RWPE2 (cell line): ENCODE measurements around the gene SINHCAF.
"Not testable (repeated sequence)": the region's sequence is repeated elsewhere in the genome, so short reads cannot be mapped to it uniquely, and the experiment has no call there.

Source experiments
- ATAC-seq: fragments of 200-7000 bp; cut with Tn5 transposase; 3 replicates; pipeline ENCODE4 v1.9.1; 2021; ENCODE audit warnings: low read depth
- DNase-seq: peaks from one replicate; pipeline ENCODE4 v3.0.0-alpha.2; 2020; ENCODE audit warnings: low spot score
- H3K27ac ChIP-seq: fragments of 450-650 bp; 2 replicates; pipeline ENCODE4 v1.5.1; 2017; ENCODE audit warnings: mild to moderate bottlenecking; ENCODE audit not compliant: poor library complexity, severe bottlenecking
- H3K27me3 ChIP-seq: fragments of 250-450 bp; sonication (Bioruptor Pico); 2 replicates; pipeline ENCODE4 v1.5.1; 2021; ENCODE audit warnings: mild to moderate bottlenecking, moderate library complexity; ENCODE audit not compliant: insufficient read depth, poor library complexity, severe bottlenecking
- H3K36me3 ChIP-seq: fragments of 250-450 bp; sonication (Bioruptor Pico); 2 replicates; pipeline ENCODE4 v1.5.1; 2020; ENCODE audit warnings: low read depth, mild to moderate bottlenecking, moderate library complexity
- H3K4me1 ChIP-seq: fragments of 250-450 bp; sonication (Bioruptor Pico); 2 replicates; pipeline ENCODE4 v1.5.1; 2021; ENCODE audit warnings: mild to moderate bottlenecking, moderate library complexity; ENCODE audit not compliant: insufficient read depth, poor library complexity, severe bottlenecking
- H3K4me3 ChIP-seq: fragments of 250-450 bp; sonication (Bioruptor Pico); 2 replicates; pipeline ENCODE4 v1.5.1; 2021; ENCODE audit warnings: mild to moderate bottlenecking, moderate library complexity; ENCODE audit not compliant: severe bottlenecking
- H3K9me3 ChIP-seq: fragments of 250-450 bp; sonication (Bioruptor Pico); 2 replicates; pipeline ENCODE4 v1.5.1; 2021; ENCODE audit warnings: mild to moderate bottlenecking, moderate library complexity; ENCODE audit not compliant: severe bottlenecking
- CTCF ChIP-seq: fragments of 450-650 bp; IDR thresholded peaks from one replicate; pipeline ENCODE4 v1.5.1; 2017; ENCODE audit warnings: mild to moderate bottlenecking, moderate library complexity; ENCODE audit not compliant: poor library complexity, severe bottlenecking

The SINHCAF gene

GRCh38 chr12:31260840-31261239 is 65.1 kb downstream of the SINHCAF start:
- Histone ChIP-seq H3K27me3 (no peaks in the 10 kb centered on the region), H3K4me1 (no peaks in the 10 kb centered on the region), H3K9me3 (no peaks in the 10 kb centered on the region), H3K4me3 (no peak overlapping the region), H3K27ac (no peak overlapping the region), H3K36me3 (no peaks in the 10 kb centered on the region)
- DNase-seq (no peak), ATAC-seq (no peak)
- no peak for TF ChIP-seq CTCF

GRCh38 chr12:31259136-31259886 is 66.6 kb downstream of the SINHCAF start:
- TF ChIP-seq CTCF: no peak
- Histone ChIP-seq H3K27me3 (no peaks in the 10 kb centered on the region), H3K4me1 (no peaks in the 10 kb centered on the region), H3K9me3 (no peaks in the 10 kb centered on the region), H3K36me3 (no peaks in the 10 kb centered on the region), H3K27ac (no peak overlapping the region), H3K4me3 (no peak overlapping the region)
- DNase-seq: no peak
- no peak for ATAC-seq

GRCh38 chr12:31257784-31258183 is 68.2 kb downstream of the SINHCAF start:
- H3K4me1 ChIP-seq: no peaks in the 10 kb centered on the region
- no peak for DNase-seq
- no peak overlapping the region for H3K4me3 ChIP-seq
- H3K36me3 ChIP-seq: no peaks in the 10 kb centered on the region
- ATAC-seq: no peak
- no peak overlapping the region for H3K27ac ChIP-seq
- no peaks in the 10 kb centered on the region for H3K9me3 ChIP-seq
- TF ChIP-seq CTCF: no peak
- no peaks in the 10 kb centered on the region for H3K27me3 ChIP-seq

GRCh38 chr12:31251707-31252611 is 74.0 kb downstream of the SINHCAF start:
- H3K9me3 ChIP-seq, ATAC-seq, H3K4me1 ChIP-seq, H3K4me3 ChIP-seq, H3K27me3 ChIP-seq, H3K36me3 ChIP-seq, H3K27ac ChIP-seq, DNase-seq: not testable (repeated sequence)
- TF ChIP-seq CTCF: peak; percentile 41
